Activated CD4-positive, alpha-beta T cell treated with anti-CD3 and anti-CD28 coated beads, Interleukin-2, amount 50 U/mL, for 16 hours (primary cell): Measurements from ENCODE around the gene ZNF337.
"Not testable (repeated sequence)": the region's sequence is repeated elsewhere in the genome, so short reads cannot be mapped to it uniquely, and the experiment has no call there.

ENCODE experiments used
- DNase-seq: peaks from one replicate; pipeline ENCODE4 v3.0.0-alpha.2; 2020

ZNF337 gene

GRCh38 chr20:25696371-25697131 lies at the start of gene ZNF337:
Gene ZNF337 (minus strand): TSS chr20:25696853. CDS start chr20:25686417, 10,436 bp downstream.
- DNase-seq = peak; percentile 96

DNA sequence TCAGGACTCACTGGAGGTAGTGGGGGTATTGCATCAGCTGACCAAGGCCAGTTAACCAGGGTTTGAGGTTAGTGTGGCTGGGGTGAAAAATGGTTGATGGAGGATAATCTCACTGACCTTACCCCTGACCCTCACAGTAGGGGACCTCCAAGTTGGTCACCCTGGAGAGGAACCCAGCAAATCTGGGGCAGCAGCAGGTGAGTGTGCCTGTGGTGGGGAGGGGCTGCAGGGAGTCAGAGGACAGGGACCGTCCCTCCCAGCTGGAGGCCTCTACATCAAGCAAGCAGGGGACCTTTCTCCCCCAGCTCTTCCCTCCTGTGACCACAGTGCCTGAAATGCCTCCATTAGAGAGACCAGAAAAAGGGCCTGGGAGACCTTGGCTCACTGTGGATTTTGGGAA lies 49.1 kb upstream of the ZNF337 start:
- DNase-seq = no peak

- DNase-seq = no peak
Measured at GRCh38 chr20:25745100-25745499, 48.4 kb upstream of the ZNF337 start.

DNA sequence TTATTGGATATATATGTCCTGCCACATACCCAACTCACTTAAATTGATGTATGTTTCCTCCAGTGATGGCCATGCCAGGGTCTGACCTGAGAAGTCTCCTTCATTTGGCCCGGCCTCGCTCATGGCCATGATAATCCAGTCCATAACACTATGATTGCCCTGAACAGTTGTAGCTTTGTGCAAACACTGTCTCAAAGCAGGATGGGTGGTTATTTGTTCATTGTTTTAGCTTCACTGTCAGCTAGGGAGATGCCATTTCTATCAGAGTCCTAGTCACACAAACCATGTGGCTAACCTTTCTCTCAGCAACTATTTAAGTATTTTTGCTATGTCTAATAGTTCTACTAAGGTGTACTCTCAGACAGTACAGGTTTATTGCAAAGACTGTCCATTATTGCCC lies 47.6 kb upstream of the ZNF337 start:
- DNase-seq = no peak

- no peak for DNase-seq
Measured at GRCh38 chr20:25741088-25741487, 44.4 kb upstream of the ZNF337 start.

DNA sequence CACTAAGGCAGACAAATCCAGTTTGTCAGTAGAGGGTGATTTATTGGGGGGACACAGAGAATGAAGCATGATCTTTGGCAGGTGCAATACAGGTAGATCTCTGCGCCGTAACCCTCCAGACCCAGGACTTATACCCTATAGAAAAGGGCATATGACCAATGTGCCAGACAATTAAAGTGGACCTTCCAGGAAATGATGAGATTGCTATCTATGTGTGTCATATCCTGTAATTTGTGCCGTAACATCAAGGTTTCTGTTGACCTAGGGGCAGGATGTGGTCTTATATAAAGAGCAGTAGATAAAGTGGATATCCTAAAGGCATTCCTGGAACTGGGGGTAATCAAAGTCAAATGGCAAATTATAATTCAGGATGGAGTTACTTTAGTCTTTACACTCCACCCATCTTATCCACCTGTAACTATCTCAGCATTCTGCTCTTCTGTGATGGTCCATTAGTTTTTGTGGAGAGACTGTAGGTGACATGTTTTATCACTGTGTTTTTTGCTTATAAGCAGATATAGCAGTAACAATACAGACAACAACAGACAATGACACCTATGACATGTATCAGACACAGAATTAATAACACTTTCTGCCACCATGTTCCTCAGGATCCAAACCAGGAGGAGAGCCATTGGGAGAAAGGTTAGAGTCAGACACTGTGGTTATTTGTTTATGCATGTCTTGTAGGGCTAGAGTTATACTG lies 43.1 kb upstream of the ZNF337 start:
- DNase-seq = peak; percentile 28

- DNase-seq = no peak
Measured at GRCh38 chr20:25738198-25738597, 41.5 kb upstream of the ZNF337 start.

GRCh38 chr20:25733903-25734302 lies 37.2 kb upstream of the ZNF337 start:
- DNase-seq = no peak

GRCh38 chr20:25730862-25731261 lies 34.2 kb upstream of the ZNF337 start:
- DNase-seq = no peak

DNA sequence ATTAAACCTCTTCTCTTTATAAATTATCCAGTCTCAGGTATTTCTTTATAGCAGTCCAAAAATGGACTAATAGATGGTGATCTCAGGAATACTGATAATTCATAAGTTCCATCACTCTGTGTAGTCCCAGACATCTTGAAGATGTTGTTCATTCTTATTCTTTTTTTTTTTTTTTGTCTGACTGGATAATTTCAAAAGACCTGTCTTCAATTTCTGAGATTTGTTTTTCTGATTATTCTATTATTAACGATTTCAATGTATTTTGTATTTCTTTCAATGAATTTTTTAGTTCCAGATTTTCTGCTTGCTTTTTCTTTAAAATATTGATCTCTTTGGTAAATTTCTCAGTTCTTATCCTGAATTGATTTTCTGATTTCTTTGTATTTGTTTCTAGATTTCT lies 29.7 kb upstream of the ZNF337 start:
- DNase-seq = no peak

- no peak for DNase-seq
Measured at GRCh38 chr20:25725639-25726038, 29.0 kb upstream of the ZNF337 start.

- DNase-seq = no peak
Measured at GRCh38 chr20:25723975-25724374, 27.3 kb upstream of the ZNF337 start.

DNA sequence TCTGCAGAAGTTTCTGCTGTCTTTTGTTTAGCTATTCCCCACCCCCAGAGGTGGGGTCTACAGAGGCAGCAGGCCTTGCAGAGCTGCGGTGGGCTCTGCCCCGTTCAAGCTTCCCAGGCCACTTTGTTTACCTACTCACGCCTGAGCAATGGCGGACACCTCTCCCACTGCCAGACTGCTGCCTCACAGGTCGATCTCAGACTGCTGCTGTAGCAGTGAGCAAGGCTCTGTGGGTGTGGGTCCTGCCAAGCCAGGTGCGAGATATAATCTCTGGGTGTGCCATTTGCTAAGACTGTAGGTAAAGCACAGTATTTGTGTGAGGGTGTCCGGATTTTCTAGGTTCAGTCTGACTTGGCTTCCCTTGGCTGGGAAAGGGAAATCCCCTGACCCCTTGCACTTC lies 23.6 kb upstream of the ZNF337 start:
- no peak for DNase-seq

DNA sequence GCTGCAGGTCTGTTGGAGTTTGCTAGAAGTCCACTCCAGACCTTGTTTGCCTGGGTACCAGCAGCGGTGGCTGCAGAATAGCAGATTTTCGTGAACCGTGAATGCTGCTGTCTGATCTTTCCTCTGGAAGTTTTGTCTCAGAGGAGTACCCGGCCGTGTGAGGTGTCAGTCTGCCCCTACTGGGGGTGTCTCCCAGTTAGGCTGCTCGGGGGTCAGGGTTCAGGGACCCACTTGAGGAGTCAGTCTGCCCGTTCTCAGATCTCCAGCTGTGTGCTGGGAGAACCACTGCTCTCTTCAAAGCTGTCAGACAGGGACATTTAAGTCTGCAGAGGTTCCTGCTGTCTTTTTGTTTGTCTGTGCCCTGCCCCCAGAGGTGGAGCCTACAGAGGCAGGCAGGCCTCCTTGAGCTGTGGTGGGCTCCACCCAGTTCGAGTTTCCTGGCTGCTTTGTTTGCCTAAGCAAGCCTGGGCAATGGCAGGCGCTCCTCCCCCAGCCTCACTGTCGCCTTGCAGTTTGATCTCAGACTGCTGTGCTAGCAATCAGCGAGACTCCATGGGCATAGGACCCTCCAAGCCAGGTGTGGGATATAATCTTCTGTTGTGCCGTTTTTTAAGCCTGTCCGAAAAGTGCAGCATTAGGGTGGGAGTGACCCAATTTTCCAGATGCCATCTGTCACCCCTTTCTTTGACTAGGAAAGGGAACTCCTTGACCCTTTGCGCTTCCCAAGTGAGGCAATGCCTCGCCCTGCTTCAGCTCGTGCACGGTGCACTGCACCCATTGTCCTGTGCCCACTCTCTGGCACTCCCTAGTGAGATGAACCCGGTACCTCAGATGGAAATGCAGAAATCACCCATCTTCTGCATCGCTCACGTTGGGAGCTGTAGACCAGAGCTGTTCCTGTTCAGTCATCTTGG lies 22.5 kb upstream of the ZNF337 start:
- not testable (repeated sequence) for DNase-seq

DNA sequence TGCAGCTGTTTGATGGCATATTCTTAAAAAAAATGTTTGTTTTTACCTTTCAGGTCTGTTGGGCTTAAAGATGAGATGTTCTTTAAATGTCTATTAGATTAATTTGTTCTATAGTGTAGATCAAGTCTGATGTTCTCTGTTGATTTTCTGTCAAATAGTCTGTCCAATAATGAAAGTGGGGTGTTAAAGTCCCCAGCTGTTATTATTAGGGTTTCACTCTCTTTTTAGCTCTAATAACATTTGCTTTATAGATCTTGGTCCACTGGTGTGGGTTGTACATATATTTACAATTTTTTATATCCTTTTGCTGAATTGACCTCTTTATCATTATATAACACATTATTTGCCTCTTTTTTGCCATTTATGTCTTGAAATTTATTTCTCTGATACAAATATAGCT lies 11.0 kb upstream of the ZNF337 start:
- no peak for DNase-seq

DNA sequence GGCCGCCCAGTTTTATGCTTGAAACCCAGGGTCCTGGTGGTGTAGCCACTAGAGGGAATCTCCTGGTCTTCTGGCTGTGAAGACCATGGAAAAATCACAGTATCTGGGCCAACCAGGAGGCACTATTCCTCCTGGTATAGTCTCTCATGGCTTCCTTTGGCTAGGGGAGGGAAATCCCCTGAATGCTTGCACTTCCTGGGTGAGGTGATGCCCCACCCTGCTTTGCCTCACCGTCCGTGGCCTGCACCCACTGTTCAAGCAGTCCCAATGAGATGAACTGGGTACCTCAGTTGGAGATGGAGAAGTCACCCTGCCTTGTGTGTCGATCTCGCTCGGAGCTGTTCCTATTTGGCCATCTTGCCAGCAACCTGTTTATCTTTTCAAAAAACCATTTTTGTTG lies 10.1 kb upstream of the ZNF337 start:
- DNase-seq = peak; percentile 33

- no peak for DNase-seq
Measured at GRCh38 chr20:25705830-25706351, 9.2 kb upstream of the ZNF337 start.

- not testable (repeated sequence) for DNase-seq
Measured at GRCh38 chr20:25704303-25704702, 7.7 kb upstream of the ZNF337 start.

GRCh38 chr20:25700835-25701234 lies 4.2 kb upstream of the ZNF337 start:
- not testable (repeated sequence) for DNase-seq

DNA sequence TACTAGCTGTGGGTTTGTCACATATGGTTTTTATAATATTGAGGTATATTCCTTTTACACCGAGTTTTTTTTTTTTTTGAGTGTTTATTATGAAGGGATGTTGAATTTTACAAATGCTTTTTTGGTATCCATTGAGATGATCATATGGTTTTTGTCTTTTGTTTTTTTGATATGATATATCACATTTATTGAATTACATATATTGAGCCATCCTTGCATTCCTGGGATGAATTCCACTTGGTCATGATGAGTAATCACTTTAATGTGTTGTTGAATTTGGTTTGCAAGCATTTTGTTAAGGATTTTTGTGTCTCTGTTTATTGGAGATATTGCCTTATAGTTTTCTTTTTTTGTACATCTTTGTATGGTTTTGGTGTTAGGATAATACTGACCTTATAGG lies 3.3 kb upstream of the ZNF337 start:
- DNase-seq = no peak

- no peak for DNase-seq
Measured at GRCh38 chr20:25697132-25697446, 436 bp upstream of the ZNF337 start.

DNA sequence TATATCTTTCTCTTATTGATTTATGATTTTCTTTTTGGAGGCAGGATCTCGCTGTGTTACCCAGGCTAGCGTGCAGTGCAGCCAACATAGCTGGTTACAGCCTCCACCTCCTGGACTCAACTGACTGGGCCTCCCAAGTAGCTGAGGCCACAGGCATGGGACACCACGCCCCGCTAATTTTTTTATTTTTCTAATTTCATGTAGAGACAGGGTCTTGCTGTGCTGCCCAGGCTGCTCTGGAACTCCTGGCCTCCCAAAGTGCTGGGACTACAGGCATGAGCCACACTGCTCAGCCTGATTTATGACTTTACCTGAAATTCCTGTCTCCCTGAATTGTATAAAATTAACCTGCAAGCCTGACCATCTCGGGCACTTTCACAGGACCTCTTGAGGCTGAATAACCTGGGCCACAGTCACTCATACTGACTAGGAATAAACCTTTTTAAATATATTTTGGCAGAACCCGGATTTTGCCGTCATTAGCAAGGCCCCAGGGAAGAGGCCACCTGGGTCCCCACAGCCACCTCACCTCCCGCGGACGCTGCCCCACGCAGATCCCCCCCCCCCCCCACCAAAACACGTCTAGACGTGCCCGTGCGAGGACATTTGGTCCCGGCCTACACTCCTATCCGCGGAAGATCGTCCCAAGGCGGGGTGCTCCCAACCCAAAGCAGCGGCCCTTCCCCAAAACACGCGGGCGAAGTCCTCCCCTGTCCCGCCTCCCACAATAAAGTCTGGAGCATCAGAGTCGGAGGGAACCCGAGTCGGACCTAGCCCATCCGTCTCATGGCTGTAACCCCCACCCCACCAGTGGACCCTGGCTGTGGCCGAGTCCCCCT lies 902 bp downstream of the ZNF337 start:
- DNase-seq = peak; percentile 3
